Measurements from ENCODE around the gene CHMP2A. TPM values are rescaled to one million over a fixed set of nuclear protein-coding genes. Genes with fewer than 3 reads are reported as not detected.

CHMP2A gene
- total and polyA plus RNA-seq, 2 experiments from 2014 or later = 88.4 to 196 TPM

GRCh38 chr19:58550362-58551122 lies 4.4 kb downstream of the CHMP2A start:
- Histone ChIP-seq H3K27me3 (no peaks in the 10 kb centered on the region), H3K4me3 (no peak overlapping the region), H3K27ac (no peak overlapping the region), H3K79me2 (peaks cover 60% of the 10 kb centered on the region), H3K4me2 (no peak overlapping the region), H3K9me3 (ENCODE audit: low read depth) (no peaks in the 10 kb centered on the region), H3K9me2 (replicated peaks; ENCODE audit: insufficient read depth) (no peaks in the 10 kb centered on the region), H3K4me1 (ENCODE audit: insufficient read depth) (peaks cover 28% of the 10 kb centered on the region), H2AFZ (no peak overlapping the region), H4K20me1 (ENCODE audit: insufficient read depth, poor library complexity, severe bottlenecking) (peaks cover 35% of the 10 kb centered on the region), H3K36me3 (replicated peaks; ENCODE audit: insufficient read depth, low read depth) (peaks cover 4% of the 10 kb centered on the region)
- DNase-seq (ENCODE audit: low spot score) = no peak
- TF ChIP-seq EZH2phosphoT487 (IDR thresholded peaks at IDR 0.05; ENCODE audit: low read depth, severe bottlenecking, unreplicated experiment) = no peak
- TF ChIP-seq EZH2 (IDR thresholded peaks at IDR 0.05; ENCODE audit: borderline replicate concordance) = no peak
- TF ChIP-seq CTCF (IDR thresholded peaks at IDR 0.05; ENCODE audit: poor library complexity) = no peak
- WGBS (ENCODE audit: low lambda C conversion rate, missing lambda C conversion rate) = 94% methylated on average over 13 of the region's 13 CpGs

- H3K9me2 ChIP-seq (replicated peaks; ENCODE audit: insufficient read depth) = no peaks in the 10 kb centered on the region
- no peak overlapping the region for H3K4me3 ChIP-seq
- H3K79me2 ChIP-seq = peaks cover 65% of the 10 kb centered on the region
- H2AFZ ChIP-seq = no peak overlapping the region
- 94% methylated on average over 11 of the region's 11 CpGs for WGBS (ENCODE audit: low lambda C conversion rate, missing lambda C conversion rate)
- no peaks in the 10 kb centered on the region for H3K9me3 ChIP-seq (ENCODE audit: low read depth)
- H3K36me3 ChIP-seq (replicated peaks; ENCODE audit: insufficient read depth, low read depth) = peaks cover 4% of the 10 kb centered on the region
- DNase-seq (ENCODE audit: low spot score) = no peak
- no peak overlapping the region for H3K27ac ChIP-seq
- H3K4me2 ChIP-seq = no peak overlapping the region
- H3K27me3 ChIP-seq = no peaks in the 10 kb centered on the region
- H3K4me1 ChIP-seq (ENCODE audit: insufficient read depth) = peaks cover 29% of the 10 kb centered on the region
- TF ChIP-seq EZH2phosphoT487 (IDR thresholded peaks at IDR 0.05; ENCODE audit: low read depth, severe bottlenecking, unreplicated experiment) = no peak
- TF ChIP-seq CTCF (IDR thresholded peaks at IDR 0.05; ENCODE audit: poor library complexity) = no peak
- TF ChIP-seq EZH2 (IDR thresholded peaks at IDR 0.05; ENCODE audit: borderline replicate concordance) = no peak
- peaks cover 42% of the 10 kb centered on the region for H4K20me1 ChIP-seq (ENCODE audit: insufficient read depth, poor library complexity, severe bottlenecking)
Observed at GRCh38 chr19:58549664-58550361, 5.1 kb downstream of the CHMP2A start.

GRCh38 chr19:58548859-58549663 lies 5.8 kb downstream of the CHMP2A start:
- peaks cover 26% of the 10 kb centered on the region for H3K4me1 ChIP-seq (ENCODE audit: insufficient read depth)
- H3K4me2 ChIP-seq = no peak overlapping the region
- no peaks in the 10 kb centered on the region for H3K27me3 ChIP-seq
- no peak overlapping the region for H3K27ac ChIP-seq
- no peaks in the 10 kb centered on the region for H3K9me3 ChIP-seq (ENCODE audit: low read depth)
- no peaks in the 10 kb centered on the region for H3K9me2 ChIP-seq (replicated peaks; ENCODE audit: insufficient read depth)
- 96% methylated on average over 20 of the region's 20 CpGs for WGBS (ENCODE audit: low lambda C conversion rate, missing lambda C conversion rate)
- peaks cover 62% of the 10 kb centered on the region for H3K79me2 ChIP-seq
- peaks cover 44% of the 10 kb centered on the region for H4K20me1 ChIP-seq (ENCODE audit: insufficient read depth, poor library complexity, severe bottlenecking)
- TF ChIP-seq EZH2 (IDR thresholded peaks at IDR 0.05; ENCODE audit: borderline replicate concordance) (no peak), CTCF (IDR thresholded peaks at IDR 0.05; ENCODE audit: poor library complexity) (no peak), EZH2phosphoT487 (IDR thresholded peaks at IDR 0.05; ENCODE audit: low read depth, severe bottlenecking, unreplicated experiment) (no peak)
- H3K4me3 ChIP-seq = no peak overlapping the region
- H3K36me3 ChIP-seq (replicated peaks; ENCODE audit: insufficient read depth, low read depth) = peaks cover 4% of the 10 kb centered on the region
- DNase-seq (ENCODE audit: low spot score) = no peak
- no peak overlapping the region for H2AFZ ChIP-seq

All from hepatocyte (in vitro differentiated cells).